NCI-H2081 treated with DMSO at 0.1 percent for 48 hours (cell line): ENCODE results near the gene STAP2.
"Not testable (repeated sequence)": the region's sequence is repeated elsewhere in the genome, so short reads cannot be mapped to it uniquely, and the experiment has no call there.

Experiments used
- DNase-seq: peaks from one replicate; lab custom pipeline; 2025; lab: John Stamatoyannopoulos, UW

Gene STAP2

GRCh38 chr19:4357921-4358326 is 19.3 kb upstream of the STAP2 start:
- no peak for DNase-seq

DNA sequence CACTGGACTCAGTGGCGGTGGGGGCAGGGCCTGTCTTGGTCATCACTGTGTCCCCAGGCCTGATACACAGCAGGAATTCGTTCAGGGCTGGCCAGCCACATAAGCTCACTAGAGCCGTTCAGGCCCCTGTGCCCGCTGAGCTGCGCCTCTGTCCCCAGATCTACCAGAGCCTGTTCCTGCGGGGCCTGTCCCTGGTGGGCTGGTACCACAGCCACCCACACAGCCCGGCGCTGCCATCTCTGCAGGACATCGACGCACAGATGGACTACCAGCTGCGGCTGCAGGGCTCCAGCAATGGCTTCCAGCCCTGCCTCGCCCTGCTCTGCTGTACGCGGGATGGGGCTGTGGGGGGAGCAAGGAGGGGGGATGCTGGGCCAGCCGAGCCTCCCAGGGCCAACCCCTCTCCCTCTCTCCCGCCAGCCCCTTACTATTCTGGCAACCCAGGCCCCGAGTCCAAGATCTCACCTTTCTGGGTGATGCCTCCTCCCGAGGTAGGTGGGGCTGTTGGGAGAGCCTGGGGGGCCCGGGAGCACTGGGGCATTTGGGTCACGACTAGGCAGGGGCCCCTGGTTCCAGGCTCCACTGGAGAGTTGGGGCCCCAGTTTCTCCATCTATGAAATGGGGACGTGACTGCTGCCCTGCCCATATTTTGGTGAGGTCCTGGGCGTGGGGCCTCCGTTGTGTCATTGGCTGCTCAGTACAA is 18.6 kb upstream of the STAP2 start:
- no peak for DNase-seq

- DNase-seq: no peak
These were observed 16.3 kb upstream of the STAP2 start for GRCh38 chr19:4354897-4355296.

DNA sequence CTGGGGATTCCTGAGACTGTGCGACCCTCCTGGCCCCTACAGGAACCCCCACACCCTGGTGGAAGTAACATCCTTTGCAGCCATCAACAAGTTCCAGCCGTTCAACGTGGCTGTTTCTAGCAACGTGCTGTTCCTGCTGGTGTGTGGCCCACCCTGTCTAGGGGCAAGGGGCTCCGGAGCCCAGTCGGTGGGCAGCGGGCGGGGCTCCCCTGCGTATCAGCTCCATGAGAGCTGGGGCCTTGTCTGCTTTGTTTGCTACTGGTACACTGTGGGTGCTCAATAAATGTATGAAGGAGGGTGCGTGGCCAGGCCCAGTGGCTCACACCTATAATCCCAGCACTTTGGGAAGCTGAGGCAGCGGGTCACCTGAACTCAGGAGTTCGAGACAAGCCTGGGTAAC is 15.7 kb upstream of the STAP2 start:
- DNase-seq: no peak

DNA sequence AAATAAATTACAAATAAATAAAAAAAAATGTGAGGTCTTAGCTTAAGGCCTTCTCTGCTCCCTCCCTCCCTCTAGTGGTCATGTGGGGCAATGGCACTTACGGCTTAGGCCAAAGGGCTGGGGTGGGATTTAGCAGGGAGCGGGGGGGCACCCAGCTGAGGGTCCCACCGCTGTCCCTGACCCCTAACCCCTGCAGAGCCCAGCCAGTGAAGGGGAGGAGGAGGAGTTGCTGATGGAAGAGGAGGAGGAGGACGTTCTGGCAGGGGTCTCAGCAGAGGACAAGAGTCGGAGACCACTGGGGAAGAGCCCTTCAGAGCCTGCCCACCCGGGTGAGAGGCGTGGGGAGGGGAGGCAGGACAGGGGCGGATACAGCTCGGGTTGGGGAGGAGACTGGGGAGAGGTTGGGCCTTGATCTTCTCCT is 14.1 kb upstream of the STAP2 start:
- DNase-seq: no peak

GRCh38 chr19:4350726-4351125 is 12.1 kb upstream of the STAP2 start:
- no peak for DNase-seq

DNA sequence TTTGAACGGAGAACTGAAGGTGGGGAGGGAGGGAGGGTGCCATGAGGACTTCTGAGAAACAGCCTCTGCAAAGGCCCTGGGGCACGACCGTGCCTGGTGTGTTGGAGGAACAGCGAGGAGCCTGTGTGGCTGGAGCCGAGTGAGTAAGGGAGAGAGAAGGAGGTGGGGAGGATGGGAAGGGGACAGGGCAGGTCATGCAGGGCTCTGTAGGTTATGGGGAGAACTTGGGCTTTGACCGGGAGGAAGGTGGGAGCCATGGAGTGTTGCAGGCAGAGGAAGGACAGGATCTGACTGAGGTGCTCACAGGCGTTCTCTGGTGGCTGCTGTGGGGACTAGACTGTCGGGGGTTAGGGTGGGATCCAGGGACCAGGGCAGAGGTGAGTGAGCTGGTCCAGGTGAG is 11.5 kb upstream of the STAP2 start:
- DNase-seq: no peak

GRCh38 chr19:4349225-4349624 is 10.6 kb upstream of the STAP2 start:
- not testable (repeated sequence) for DNase-seq

DNA sequence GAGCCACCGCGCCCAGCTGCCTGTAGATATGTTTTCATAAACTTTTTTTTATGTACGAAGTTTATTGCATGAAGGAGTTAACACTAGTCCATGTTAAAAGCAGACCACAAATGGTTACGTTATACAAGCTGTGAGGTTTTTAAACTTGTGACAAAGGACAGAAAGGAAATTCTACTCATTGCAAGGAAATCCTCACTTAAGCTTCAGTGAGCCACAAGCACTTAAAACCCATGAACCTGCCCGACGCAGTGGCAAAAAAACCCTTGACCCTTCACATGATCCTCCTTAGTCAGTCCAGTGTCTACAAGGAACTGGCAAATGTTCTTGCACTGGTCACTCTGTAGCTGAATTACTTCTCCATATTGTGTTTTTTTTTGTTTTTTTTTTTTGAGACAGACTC is 8.9 kb upstream of the STAP2 start:
- no peak for DNase-seq

DNA sequence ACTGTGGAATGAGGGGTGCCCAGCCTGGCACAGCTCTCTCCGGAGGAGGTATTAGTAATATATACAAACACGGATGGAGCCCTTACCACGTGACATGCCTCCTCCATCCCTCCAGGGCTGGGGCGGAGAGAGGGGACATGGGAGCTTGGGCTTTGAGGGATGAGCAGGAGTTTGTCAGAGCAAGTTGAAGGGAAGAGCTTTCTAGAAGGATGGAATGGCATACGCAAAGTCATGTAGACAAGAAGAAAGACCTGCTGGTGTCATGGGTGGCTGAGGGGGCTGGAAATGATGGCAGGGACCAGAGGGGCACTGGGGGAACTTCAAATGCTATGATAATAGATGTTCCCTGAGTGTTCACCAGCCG is 7.4 kb upstream of the STAP2 start:
- DNase-seq: no peak

- DNase-seq: no peak
These were observed 6.9 kb upstream of the STAP2 start for GRCh38 chr19:4345342-4346019.

- no peak for DNase-seq
These were observed 5.0 kb upstream of the STAP2 start, which contains the start of gene MPND for GRCh38 chr19:4343370-4344307. Gene MPND, plus strand, starts transcription at chr19:4343562. Its CDS starts 32 bp downstream, at chr19:4343594.

DNA sequence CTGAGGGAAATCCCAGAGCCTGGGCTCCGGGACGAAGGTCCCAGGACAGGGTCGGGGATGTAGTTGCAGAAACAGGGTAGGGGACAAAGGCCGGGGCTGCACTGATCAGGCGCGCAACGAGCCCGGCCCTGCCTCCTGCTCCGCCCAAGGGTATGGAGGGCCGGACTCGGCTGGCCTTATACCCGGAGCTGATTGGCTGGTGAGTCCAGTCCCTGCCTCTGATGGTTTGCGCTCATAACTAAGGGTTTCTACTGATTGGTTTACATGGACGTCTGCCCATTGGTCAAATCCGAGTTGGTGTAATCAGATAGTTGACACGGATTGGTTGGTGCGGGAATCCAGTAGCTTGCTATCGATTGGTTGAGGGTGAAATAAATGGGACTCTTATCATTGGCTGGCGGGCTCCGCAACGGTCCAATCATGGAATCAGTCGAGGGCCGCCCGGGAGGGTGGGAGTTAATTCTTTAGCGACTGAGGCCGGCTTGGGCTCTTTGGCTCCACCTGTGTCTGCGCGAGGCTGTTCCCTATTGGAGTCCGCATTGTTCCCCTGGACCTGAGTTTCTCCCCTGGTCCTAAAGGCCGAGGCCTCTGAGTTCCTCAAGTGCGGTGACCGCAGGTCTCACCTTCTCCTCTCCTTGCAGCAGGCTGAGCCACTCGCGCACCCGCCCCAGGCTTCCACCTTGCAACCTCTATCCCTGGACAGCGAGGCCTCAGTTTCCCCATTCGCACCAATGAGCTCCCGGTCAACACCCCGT is 4.2 kb upstream of the STAP2 start:
- peak; percentile 100 for DNase-seq

- DNase-seq: no peak
These were observed 3.6 kb upstream of the STAP2 start for GRCh38 chr19:4342314-4342614.

DNA sequence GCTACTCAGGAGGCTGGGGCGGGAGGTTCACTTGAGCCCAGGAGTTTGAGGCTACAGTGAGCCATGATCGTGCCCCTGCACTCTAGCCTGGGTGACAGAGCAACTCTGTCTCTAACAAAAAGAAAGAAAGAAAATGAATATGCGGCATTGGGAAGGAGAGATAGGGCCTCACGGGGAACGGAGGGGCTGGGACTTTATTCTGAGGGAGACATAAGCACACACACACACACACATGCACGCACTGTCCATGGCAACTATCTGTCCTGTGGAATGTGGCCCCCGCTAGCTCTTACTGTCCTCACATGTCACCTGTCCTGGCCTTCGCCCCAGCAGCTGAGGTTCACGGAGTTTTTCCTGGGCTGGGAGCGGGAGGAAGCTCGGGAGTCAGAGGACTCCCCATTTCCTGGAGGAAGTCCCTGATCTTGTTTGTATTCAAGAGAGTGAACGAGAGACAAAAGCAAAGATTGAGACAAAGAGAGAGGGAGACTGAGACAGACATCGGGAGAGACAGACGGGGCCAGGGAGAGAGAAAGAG is 654 bp downstream of the STAP2 start:
- no peak for DNase-seq

DNA sequence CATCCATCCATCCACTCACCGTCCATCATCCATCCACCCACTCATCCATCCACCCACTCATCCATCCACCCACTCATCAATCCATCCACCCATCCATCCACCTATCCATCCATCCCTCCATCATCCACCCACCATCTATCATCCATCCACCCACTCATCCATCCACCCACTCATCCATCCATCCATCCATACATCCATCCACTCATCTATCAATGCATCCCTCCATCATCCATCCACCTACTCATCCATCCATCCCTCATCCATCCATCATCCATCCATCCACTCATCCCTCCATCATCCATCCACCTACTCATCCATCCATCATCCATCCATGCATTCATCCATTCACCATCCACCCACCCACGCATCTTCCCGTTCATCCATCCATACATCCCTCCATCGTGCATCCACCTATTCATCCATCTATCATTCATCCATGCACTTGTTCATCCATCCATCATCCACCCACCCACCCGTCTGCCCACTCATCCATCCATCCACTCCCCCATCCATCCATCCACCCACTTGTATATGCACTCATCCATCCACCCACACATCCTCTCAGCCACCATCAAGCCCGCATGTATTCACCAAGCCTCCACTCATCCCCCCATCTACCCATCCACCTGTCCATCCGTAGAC is 3.6 kb downstream of the STAP2 start:
- DNase-seq: no peak

- DNase-seq: no peak
These were observed 8.8 kb downstream of the STAP2 start for GRCh38 chr19:4329858-4330257.

- not testable (repeated sequence) for DNase-seq
These were observed 9.5 kb downstream of the STAP2 start for GRCh38 chr19:4328991-4329681.

GRCh38 chr19:4328243-4328990 is 10.2 kb downstream of the STAP2 start:
- DNase-seq: no peak

DNA sequence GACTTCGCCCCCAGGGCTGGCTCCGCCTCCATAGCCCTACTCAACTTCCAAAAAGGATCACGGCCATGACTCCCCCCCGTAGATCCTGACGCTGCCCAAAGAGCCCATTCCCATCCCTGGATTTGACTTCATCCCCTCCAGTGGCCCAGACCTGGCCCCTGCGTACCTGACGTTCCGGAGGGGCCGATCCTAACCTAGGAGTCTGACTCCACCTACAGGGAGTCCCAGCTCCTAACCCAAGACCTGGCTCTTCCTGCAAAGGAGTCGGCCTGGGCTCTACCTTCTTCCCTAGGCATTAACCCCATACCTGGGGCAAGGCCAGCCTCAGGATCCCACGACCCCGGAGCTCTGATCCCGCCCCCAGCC is 10.8 kb downstream of the STAP2 start:
- no peak for DNase-seq
